ENCODE data around the gene TSPAN32.

Gene TSPAN32

GRCh38 chr11:2289859-2290258 is 12.0 kb upstream of the TSPAN32 start:
- H3K36me3 ChIP-seq (ENCODE audit: insufficient read depth, low read length) = no peaks in the 10 kb centered on the region
- H3K9me3 ChIP-seq (ENCODE audit: control insufficient read depth, insufficient read depth, low read length) = no peaks in the 10 kb centered on the region
- no peak overlapping the region for H3K9ac ChIP-seq (ENCODE audit: low read depth, low read length)
- H3K4me1 ChIP-seq (ENCODE audit: insufficient read depth, low read length) = no peaks in the 10 kb centered on the region

GRCh38 chr11:2290351-2290841 is 11.4 kb upstream of the TSPAN32 start:
- Histone ChIP-seq H3K4me1 (ENCODE audit: insufficient read depth, low read length) (no peaks in the 10 kb centered on the region), H3K36me3 (ENCODE audit: insufficient read depth, low read length) (no peaks in the 10 kb centered on the region), H3K9me3 (ENCODE audit: control insufficient read depth, insufficient read depth, low read length) (no peaks in the 10 kb centered on the region), H3K9ac (ENCODE audit: low read depth, low read length) (no peak overlapping the region)

GRCh38 chr11:2293531-2293971 is 8.3 kb upstream of the TSPAN32 start:
- Histone ChIP-seq H3K36me3 (ENCODE audit: insufficient read depth, low read length) (no peaks in the 10 kb centered on the region), H3K4me1 (ENCODE audit: insufficient read depth, low read length) (no peaks in the 10 kb centered on the region), H3K9ac (ENCODE audit: low read depth, low read length) (no peak overlapping the region), H3K9me3 (ENCODE audit: control insufficient read depth, insufficient read depth, low read length) (no peaks in the 10 kb centered on the region)

DNA sequence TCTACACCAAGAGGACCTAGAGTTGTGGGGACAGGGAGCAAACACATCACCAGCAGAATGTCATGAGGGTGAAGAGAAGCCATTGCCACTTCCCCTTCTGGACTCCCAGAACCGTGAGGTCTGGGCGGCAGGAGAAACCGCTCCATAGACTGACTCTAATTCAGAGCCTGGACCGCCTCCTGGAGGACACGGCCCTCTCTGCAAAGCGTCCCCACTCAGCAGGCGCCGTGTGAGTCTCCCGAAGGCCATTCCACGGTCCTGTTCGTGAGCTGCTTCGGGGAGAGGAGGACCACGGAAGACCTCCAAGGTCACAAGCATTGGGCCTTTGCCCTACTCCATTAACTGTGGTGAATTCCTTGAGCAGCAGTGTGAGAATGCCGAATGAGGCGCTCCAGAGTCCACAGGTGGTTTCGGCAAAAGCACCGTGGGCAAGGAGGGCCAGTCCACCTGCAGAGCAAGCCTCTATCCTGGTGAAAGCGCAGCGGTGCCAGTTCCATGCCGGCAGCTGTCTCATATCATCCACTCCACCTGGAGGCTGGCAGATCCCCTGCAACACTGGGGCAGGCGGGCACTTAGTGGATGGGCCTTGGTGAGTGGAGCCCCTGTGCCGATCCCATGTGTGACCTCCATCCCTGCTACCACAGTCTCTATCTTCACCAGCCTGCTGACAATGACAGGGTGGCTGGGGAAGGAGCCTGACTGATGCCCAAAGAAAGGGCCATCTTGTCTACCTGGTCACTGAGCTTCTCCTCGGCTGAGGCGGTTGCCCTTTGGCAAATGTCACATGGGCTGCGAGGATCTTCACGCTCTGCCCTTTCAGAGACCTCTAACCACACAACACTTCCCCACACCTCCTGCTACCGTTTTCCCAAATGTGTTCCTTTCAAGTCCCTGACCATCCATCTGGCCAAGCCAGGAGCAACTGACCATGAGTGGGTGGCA is 7.6 kb upstream of the TSPAN32 start:
- H3K9me3 ChIP-seq (ENCODE audit: control insufficient read depth, insufficient read depth, low read length) = no peaks in the 10 kb centered on the region
- H3K36me3 ChIP-seq (ENCODE audit: insufficient read depth, low read length) = no peaks in the 10 kb centered on the region
- H3K9ac ChIP-seq (ENCODE audit: low read depth, low read length) = no peak overlapping the region
- no peaks in the 10 kb centered on the region for H3K4me1 ChIP-seq (ENCODE audit: insufficient read depth, low read length)

DNA sequence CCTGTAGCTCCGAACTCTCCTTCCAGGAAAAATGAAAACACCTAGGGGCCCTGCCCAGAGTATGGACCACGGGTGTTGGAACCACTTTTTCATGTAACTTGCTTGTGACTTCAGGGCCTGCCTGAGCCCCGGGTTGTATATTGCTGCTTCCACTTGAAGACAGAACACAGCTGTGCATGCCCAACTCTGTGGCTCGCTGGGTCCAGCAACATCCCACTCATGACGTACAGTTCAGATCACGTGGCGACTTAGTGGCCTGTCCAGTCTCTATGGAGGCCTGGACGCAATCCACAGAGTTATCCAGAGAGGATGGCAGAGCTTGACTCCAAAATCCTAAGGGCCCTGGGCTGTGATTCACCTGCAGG is 6.9 kb upstream of the TSPAN32 start:
- no peaks in the 10 kb centered on the region for H3K36me3 ChIP-seq (ENCODE audit: insufficient read depth, low read length)
- H3K9me3 ChIP-seq (ENCODE audit: control insufficient read depth, insufficient read depth, low read length) = no peaks in the 10 kb centered on the region
- no peaks in the 10 kb centered on the region for H3K4me1 ChIP-seq (ENCODE audit: insufficient read depth, low read length)
- no peak overlapping the region for H3K9ac ChIP-seq (ENCODE audit: low read depth, low read length)

- no peak overlapping the region for H3K9ac ChIP-seq (ENCODE audit: low read depth, low read length)
- H3K4me1 ChIP-seq (ENCODE audit: insufficient read depth, low read length) = no peaks in the 10 kb centered on the region
- H3K36me3 ChIP-seq (ENCODE audit: insufficient read depth, low read length) = no peaks in the 10 kb centered on the region
- H3K9me3 ChIP-seq (ENCODE audit: control insufficient read depth, insufficient read depth, low read length) = no peaks in the 10 kb centered on the region
These were observed 5.6 kb upstream of the TSPAN32 start for GRCh38 chr11:2295971-2296912.

DNA sequence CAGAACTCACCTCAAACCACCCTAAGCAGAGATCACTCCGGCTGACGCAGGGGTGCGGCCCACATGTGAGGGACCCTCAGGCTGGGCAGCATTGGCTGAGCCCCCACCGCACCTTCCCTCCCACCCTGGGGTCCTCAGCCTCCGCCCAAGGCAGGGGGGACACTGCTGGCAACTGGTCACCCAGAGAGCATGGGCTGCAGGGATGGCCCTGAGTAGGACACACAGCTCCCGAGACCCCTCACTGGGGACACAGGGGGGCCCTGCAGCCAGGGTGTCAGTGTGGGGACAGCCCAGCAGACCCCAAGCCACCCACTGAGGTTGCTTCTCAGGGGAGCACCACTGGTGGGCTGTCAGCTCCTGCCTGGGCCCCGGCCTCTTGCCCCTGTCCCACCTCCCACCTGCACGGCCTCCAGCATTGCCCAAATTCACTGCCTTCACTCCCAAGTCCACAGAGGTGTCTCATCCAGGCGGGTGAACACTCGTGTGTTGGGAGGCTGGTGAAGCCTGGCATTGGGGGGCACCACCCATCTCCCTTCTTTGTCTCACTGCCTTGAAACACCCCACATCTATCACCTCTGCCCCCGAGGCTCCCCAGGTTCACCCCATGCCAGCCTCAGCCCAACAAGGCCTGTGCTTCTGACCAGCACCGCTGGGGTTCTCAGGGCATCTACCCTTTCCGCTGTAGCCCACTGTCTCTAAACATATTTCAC is 4.7 kb upstream of the TSPAN32 start:
- Histone ChIP-seq H3K9me3 (ENCODE audit: control insufficient read depth, insufficient read depth, low read length) (no peaks in the 10 kb centered on the region), H3K4me1 (ENCODE audit: insufficient read depth, low read length) (no peaks in the 10 kb centered on the region), H3K36me3 (ENCODE audit: insufficient read depth, low read length) (no peaks in the 10 kb centered on the region), H3K9ac (ENCODE audit: low read depth, low read length) (no peak overlapping the region)

DNA sequence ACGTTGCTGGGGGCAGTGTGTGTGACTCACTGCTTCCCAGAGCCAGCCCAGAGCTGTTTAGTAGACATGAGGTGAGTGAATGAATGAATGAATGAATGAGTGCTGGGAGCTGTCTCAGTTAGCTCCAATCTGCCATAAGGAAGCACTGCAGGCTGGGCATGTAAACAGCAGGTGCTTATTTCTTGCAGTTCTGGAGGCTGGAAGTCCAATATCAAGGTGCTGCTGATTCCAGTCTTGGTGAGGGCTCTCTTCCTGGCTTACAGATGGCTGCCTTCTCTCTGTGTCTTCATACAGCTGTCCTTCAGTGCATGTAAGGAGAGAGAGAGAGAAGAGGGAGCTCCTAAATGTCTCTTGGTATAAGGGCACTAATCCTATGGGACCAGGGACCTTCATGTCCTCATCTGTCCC is 4.2 kb upstream of the TSPAN32 start:
- Histone ChIP-seq H3K9ac (ENCODE audit: low read depth, low read length) (no peak overlapping the region), H3K4me1 (ENCODE audit: insufficient read depth, low read length) (no peaks in the 10 kb centered on the region), H3K36me3 (ENCODE audit: insufficient read depth, low read length) (no peaks in the 10 kb centered on the region), H3K9me3 (ENCODE audit: control insufficient read depth, insufficient read depth, low read length) (no peaks in the 10 kb centered on the region)

GRCh38 chr11:2298131-2298794 is 3.5 kb upstream of the TSPAN32 start:
- Histone ChIP-seq H3K36me3 (ENCODE audit: insufficient read depth, low read length) (no peaks in the 10 kb centered on the region), H3K9me3 (ENCODE audit: control insufficient read depth, insufficient read depth, low read length) (no peaks in the 10 kb centered on the region), H3K9ac (ENCODE audit: low read depth, low read length) (no peak overlapping the region), H3K4me1 (ENCODE audit: insufficient read depth, low read length) (no peaks in the 10 kb centered on the region)

GRCh38 chr11:2298795-2299761 is 2.7 kb upstream of the TSPAN32 start:
- no peaks in the 10 kb centered on the region for H3K36me3 ChIP-seq (ENCODE audit: insufficient read depth, low read length)
- no peaks in the 10 kb centered on the region for H3K4me1 ChIP-seq (ENCODE audit: insufficient read depth, low read length)
- H3K9me3 ChIP-seq (ENCODE audit: control insufficient read depth, insufficient read depth, low read length) = no peaks in the 10 kb centered on the region
- no peak overlapping the region for H3K9ac ChIP-seq (ENCODE audit: low read depth, low read length)

GRCh38 chr11:2299773-2300172 is 2.0 kb upstream of the TSPAN32 start:
- H3K4me1 ChIP-seq (ENCODE audit: insufficient read depth, low read length) = no peaks in the 10 kb centered on the region
- H3K36me3 ChIP-seq (ENCODE audit: insufficient read depth, low read length) = no peaks in the 10 kb centered on the region
- H3K9ac ChIP-seq (ENCODE audit: low read depth, low read length) = no peak overlapping the region
- H3K9me3 ChIP-seq (ENCODE audit: control insufficient read depth, insufficient read depth, low read length) = no peaks in the 10 kb centered on the region

GRCh38 chr11:2300290-2300935 is 1.4 kb upstream of the TSPAN32 start:
- Histone ChIP-seq H3K36me3 (ENCODE audit: insufficient read depth, low read length) (no peaks in the 10 kb centered on the region), H3K9me3 (ENCODE audit: control insufficient read depth, insufficient read depth, low read length) (no peaks in the 10 kb centered on the region), H3K4me1 (ENCODE audit: insufficient read depth, low read length) (no peaks in the 10 kb centered on the region), H3K9ac (ENCODE audit: low read depth, low read length) (no peak overlapping the region)

Measured in ES-I3 (cell line).